K562 (cell line): ENCODE data around the gene MYOG.

Experiments
- CHD2 ChIP-seq: IDR thresholded peaks from 2 replicates; pipeline ENCODE4 v1.6.1; 2011; ENCODE audit warnings: low read depth, low read length
- CTCF ChIP-seq, 3 experiments: IDR thresholded peaks in 2 of 3; conservative IDR thresholded peaks in 1 of 3; 2 replicates each; pipeline ENCODE4 v1.5.1; 2011 to 2012; ENCODE audit warnings: low read length in 3 of 3, mild to moderate bottlenecking in 3 of 3, control low read depth in 2 of 3, improper control_type of control experiment in 1 of 3, inconsistent platforms in 1 of 3, low read depth in 1 of 3, mixed read lengths in 1 of 3, moderate library complexity in 1 of 3; ENCODE audit not compliant: insufficient read depth in 2 of 3
- EZH2 ChIP-seq: IDR thresholded peaks from 2 replicates; pipeline ENCODE4 v1.6.1; 2012; ENCODE audit warnings: low read depth, mild to moderate bottlenecking, inconsistent platforms, low read length, borderline replicate concordance
- GABPA ChIP-seq: fragments of 200-800 bp; sonication (Bioruptor generic); conservative IDR thresholded peaks from 2 replicates; pipeline ENCODE4 v1.6.1; 2016; ENCODE audit warnings: low read depth, missing genetic modification characterization, missing compliant biosample characterization
- GATAD2B ChIP-seq: fragments of 450-650 bp; IDR thresholded peaks from 2 replicates; pipeline ENCODE4 v1.6.1; 2017; ENCODE audit warnings: mild to moderate bottlenecking, borderline replicate concordance
- HBP1 ChIP-seq: fragments of 450-650 bp; formaldehyde crosslinking; IDR thresholded peaks from 2 replicates; pipeline ENCODE4 v1.4.0; 2022; ENCODE audit warnings: missing genetic modification characterization
- MAZ ChIP-seq, 2 experiments: fragments of 450-650 bp in 1 of 2; sonication (generic) in 1 of 2; formaldehyde crosslinking; IDR thresholded peaks in 1 of 2; conservative IDR thresholded peaks in 1 of 2; 2 replicates each; pipeline versions ENCODE4 v1.4.0 to v1.5.0; 2020; ENCODE audit warnings: mild to moderate bottlenecking in 1 of 2, missing genetic modification reagents in 1 of 2
- NFYB ChIP-seq: IDR thresholded peaks from 2 replicates; pipeline ENCODE4 v1.6.1; 2011; ENCODE audit warnings: mild to moderate bottlenecking, moderate library complexity; ENCODE audit not compliant: insufficient read length; ENCODE audit errors: extremely low read depth
- POLR2A ChIP-seq: fragments of 450-650 bp; conservative IDR thresholded peaks from 2 replicates; pipeline ENCODE4 v1.6.1; 2016
- TBL1XR1 ChIP-seq, 2 experiments: IDR thresholded peaks; 2 replicates each; pipeline ENCODE4 v1.6.1; 2012; ENCODE audit warnings: improper control_type of control experiment in 2 of 2, low read length in 2 of 2, mild to moderate bottlenecking in 1 of 2
- ZFP30 ChIP-seq: fragments of 250-450 bp; sonication (Bioruptor Pico); IDR thresholded peaks from 2 replicates; pipeline ENCODE4 v1.8.0; 2022; ENCODE audit warnings: moderate library complexity, mild to moderate bottlenecking, inconsistent platforms, borderline replicate concordance

GRCh38 chr1:203077367-203077766, 8.4 kb downstream of the MYOG start:
- TF ChIP-seq CTCF (IDR thresholded peaks at IDR 0.05 in 2 of 3, conservative IDR thresholded peaks at IDR 0.05 in 1 of 3; ENCODE audit: insufficient read depth in 2 of 3, low read depth in 1 of 3, low read length in 3 of 3) (no peak), GATAD2B (no peak), NFYB (no peak), POLR2A (no peak), TBL1XR1 (IDR thresholded peaks at IDR 0.05; ENCODE audit: low read length in 2 of 2) (no peak), EZH2 (no peak), MAZ (CRISPR knock-in tag; conservative IDR thresholded peaks at IDR 0.05 in 1 of 2, IDR thresholded peaks at IDR 0.05 in 1 of 2) (no peak), CHD2 (no peak), HBP1 (CRISPR knock-in tag) (no peak), ZFP30 (CRISPR knock-in tag) (no peak), GABPA (tag) (no peak)
